HG02678 (cell line): ENCODE measurements around the gene GREM1.

Source experiments
- ATAC-seq: cut with Tn5 transposase; IDR thresholded peaks from one replicate; pipeline ENCODE4 v1.9.1; 2021; ENCODE audit warnings: mild to moderate bottlenecking, moderate library complexity; ENCODE audit not compliant: unreplicated experiment

GREM1 gene

GRCh38 chr15:32694222-32694983 is 23.4 kb upstream of the GREM1 start:
- no peak for ATAC-seq

- ATAC-seq: no peak
These were observed 18.9 kb upstream of the GREM1 start for GRCh38 chr15:32698773-32699390.

DNA sequence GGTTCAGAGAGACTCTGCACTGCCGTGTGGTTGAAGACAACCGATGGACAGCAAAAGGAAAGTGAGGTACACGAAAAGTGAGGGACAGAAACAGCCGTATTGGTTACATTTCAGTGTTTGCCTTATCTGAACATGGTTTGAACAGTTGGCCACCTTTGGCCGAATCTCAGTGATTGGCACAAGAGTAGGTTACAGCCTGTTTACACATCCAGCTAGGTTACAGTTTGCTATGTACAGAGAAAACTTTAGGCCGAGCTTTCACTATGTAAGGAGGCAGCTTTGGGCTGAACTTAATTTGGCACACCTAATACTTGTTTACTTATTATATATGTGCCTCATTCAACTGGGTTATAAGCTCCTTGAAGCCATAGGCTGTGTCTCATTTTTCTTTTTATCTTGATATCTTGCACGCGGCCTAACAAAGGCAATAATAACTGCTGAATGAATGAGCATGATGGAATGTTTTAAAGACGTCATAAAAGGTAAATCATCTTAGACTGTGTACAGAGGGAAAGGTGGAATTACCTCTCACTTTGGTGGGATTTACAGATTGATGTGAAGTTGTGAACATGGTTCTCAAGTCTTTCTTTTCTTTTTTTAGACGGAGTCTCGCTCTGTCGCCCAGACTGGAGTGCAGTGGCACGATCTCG is 17.2 kb upstream of the GREM1 start:
- ATAC-seq: no peak

GRCh38 chr15:32701863-32702262 is 15.9 kb upstream of the GREM1 start:
- ATAC-seq: no peak

GRCh38 chr15:32704395-32704981 is 13.3 kb upstream of the GREM1 start:
- ATAC-seq: no peak

- ATAC-seq: no peak
These were observed 12.4 kb upstream of the GREM1 start for GRCh38 chr15:32705446-32705845.

- ATAC-seq: no peak
These were observed 11.1 kb upstream of the GREM1 start for GRCh38 chr15:32706704-32707103.

GRCh38 chr15:32707436-32707835 is 10.4 kb upstream of the GREM1 start:
- no peak for ATAC-seq

- ATAC-seq: no peak
These were observed 8.3 kb upstream of the GREM1 start for GRCh38 chr15:32709295-32710033.

GRCh38 chr15:32715276-32715675 is 2.5 kb upstream of the GREM1 start:
- no peak for ATAC-seq

- no peak for ATAC-seq
These were observed 1.4 kb upstream of the GREM1 start for GRCh38 chr15:32716216-32716914.

DNA sequence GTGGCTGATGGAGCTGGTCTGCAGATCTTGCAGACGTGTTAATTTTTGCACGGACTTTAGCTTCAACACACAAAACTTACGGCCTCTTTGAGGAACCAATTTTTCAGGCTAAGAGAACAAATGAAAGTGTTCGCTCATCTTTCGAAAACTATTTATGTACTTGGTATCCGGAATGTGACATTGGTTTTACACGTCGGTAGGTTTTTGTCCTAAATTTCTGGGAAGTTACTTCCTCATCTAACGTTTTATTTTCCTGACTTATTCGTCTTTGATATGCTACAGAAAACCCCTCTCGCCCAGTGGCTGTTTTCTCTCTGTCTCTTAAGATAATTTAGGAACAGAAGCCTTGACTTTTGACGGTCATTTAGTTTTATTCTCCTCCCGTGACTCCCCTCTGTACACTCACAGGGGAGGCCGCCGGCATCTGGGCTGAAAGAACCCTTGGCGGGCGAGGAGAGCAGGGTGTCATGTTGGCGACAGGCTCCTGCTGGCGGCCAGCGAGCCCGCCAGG is 834 bp upstream of the GREM1 start:
- ATAC-seq: no peak

- ATAC-seq: no peak
These were observed 520 bp downstream of the GREM1 start for GRCh38 chr15:32718227-32718820.

DNA sequence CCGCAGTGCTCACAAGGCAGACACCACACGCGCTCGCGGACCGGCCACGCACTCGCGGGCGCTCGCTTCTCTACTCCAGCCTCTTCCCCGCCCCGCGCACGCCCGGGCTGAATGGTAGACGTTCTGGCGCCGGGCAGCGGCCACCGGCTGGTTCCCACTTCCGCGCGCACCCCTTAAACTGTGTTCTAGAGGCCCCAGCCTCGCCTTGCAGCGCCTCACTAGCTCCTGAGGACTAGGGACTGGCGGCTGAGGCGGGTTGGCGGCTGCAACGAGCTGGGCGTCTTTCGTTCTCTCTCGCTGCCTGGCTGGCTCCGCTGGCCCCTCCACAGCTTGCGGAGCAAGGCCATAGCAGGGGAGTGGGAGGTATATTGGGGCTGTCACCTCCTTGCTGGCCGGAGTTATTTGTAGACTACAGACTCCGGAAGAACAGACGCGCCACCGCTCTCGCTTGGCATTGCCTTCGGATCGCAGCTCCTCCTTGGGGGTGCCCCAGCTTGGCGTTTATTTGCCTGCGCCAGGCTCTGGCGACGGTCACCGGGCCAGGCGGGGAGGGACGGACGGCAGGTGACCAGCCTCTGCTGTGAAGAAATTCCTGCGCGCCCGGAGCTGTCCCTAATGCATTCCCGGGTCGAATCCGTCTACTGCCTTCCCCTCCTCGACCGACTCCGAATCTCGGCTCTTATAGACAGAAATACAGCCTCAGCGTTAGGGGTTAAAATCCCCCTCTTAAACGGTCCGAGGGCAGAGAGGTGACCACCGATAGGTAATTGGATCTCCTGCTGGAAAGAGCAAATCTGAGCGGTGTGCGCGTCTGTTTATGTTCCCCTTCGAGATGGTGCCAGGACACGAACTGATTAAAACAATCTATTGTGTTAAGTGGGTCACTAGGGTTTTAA is 1.3 kb downstream of the GREM1 start:
- ATAC-seq: no peak

DNA sequence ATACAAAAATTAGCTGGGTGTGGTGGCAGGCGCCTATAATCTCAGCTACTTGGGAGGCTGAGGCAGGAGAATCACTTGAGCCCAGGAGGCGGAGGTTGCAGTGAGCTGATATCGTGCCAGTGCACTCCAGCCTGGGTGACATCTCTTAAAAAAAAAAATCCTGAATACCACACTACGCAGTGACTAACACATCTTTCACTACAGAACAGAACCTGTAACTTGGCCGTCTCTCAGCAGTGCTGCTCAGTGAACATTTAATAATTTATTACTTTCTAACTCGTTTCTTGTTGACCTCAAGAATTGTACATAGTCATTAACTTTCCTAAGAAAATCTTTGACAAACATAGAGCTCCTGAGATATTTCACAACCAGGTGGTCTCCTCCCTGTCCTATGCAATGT is 3.8 kb downstream of the GREM1 start:
- ATAC-seq: no peak

DNA sequence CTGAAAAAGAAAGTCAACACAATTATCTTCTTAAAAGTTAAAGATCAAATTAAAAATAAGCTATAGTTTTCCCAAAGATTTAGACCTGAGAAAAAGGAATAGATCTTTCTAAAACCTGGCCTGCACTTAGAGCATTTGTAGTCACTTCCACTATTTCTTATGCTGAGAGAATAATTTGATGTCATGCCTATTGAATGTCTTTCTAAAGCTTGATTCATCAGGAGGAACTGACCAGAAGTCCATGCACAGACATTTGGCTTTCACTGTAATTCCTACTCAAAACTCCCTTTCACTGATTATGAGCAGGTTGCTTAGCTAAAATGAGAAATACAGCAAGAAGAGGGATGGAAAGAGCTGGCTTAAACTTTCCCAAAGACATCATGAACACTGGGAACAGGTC is 4.3 kb downstream of the GREM1 start:
- no peak for ATAC-seq

DNA sequence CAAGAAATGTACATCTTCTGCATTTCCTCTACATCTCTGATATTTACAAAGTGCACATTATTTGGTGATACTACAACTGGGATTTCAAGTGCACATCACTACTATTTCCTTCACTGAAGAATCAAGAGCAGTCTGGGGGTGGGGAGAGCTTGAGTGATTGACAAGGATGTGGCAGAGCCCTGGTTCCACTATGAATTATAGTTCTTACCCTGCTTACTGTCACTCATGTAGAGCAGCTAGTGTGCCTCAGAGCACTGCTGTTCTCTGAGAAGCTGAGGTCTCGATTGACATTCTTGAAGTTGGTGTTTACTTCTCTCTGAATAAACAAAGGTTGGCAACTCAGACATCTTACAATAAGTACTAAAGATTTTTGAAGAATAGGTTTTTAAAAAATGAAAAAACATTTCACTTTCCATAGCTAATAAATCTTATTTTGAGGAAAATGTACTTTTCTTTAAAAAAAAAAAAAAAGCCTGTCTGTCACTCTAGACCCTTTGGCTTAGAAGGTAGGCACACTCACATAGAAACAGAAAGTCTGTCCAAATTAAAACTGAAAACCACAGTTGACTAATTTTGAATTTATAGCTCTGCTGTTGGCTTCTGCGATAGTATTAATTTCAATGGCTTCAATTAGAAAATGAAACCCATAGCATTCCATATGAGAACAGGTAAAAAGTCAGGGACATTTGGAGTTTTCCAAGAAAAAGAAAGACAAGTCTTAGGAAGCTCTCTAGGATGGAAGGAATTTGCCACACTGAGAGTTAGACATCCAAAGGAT is 5.6 kb downstream of the GREM1 start:
- peak; percentile 94 for ATAC-seq
